ENCODE measurements around the gene GATAD2B.
"Not testable (repeated sequence)": the region's sequence is repeated elsewhere in the genome, so short reads cannot be mapped to it uniquely, and the experiment has no call there.

GATAD2B gene

GRCh38 chr1:153916297-153916696 lies 6.5 kb downstream of the GATAD2B start:
- no peak for DNase-seq (ENCODE audit: low spot score)
- TF ChIP-seq, protein P1, sequence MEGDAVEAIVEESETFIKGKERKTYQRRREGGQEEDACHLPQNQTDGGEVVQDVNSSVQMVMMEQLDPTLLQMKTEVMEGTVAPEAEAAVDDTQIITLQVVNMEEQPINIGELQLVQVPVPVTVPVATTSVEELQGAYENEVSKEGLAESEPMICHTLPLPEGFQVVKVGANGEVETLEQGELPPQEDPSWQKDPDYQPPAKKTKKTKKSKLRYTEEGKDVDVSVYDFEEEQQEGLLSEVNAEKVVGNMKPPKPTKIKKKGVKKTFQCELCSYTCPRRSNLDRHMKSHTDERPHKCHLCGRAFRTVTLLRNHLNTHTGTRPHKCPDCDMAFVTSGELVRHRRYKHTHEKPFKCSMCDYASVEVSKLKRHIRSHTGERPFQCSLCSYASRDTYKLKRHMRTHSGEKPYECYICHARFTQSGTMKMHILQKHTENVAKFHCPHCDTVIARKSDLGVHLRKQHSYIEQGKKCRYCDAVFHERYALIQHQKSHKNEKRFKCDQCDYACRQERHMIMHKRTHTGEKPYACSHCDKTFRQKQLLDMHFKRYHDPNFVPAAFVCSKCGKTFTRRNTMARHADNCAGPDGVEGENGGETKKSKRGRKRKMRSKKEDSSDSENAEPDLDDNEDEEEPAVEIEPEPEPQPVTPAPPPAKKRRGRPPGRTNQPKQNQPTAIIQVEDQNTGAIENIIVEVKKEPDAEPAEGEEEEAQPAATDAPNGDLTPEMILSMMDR (IDR thresholded peaks at IDR 0.05; ENCODE audit: extremely low read depth, missing control alignments), result no peak

GRCh38 chr1:153912349-153912748 lies 10.4 kb downstream of the GATAD2B start:
- TF ChIP-seq, protein P1 (IDR thresholded peaks at IDR 0.05; ENCODE audit: extremely low read depth, missing control alignments), result no peak

GRCh38 chr1:153910560-153910959 lies 12.2 kb downstream of the GATAD2B start:
- DNase-seq (ENCODE audit: low spot score), result not testable (repeated sequence)

More at GRCh38 chr1:153912349-153912748, 10.4 kb downstream of the GATAD2B start:
- no peak for DNase-seq (ENCODE audit: low spot score)

- DNase-seq (ENCODE audit: low spot score), result no peak
These were observed 14.7 kb downstream of the GATAD2B start for GRCh38 chr1:153908071-153908470.

DNA sequence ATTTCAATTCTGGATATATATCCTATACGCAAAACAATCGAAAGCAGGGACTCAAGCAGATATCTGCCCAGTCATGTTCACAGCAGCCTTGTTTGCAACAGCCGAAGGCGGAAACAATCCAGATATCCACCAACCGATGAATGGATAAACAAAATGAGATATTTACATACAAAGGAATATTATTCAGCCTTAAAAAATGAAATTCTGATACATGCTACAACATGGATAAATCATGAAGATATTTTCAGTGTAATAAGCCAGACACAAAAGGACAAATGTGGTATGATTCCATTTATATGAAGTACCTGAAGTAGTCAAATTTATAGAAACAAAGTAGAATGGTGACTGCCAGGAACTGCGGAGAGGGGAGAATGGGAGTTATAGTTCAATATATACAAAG lies 15.6 kb downstream of the GATAD2B start:
- DNase-seq (ENCODE audit: low spot score), result no peak
- TF ChIP-seq, protein P1 (IDR thresholded peaks at IDR 0.05; ENCODE audit: extremely low read depth, missing control alignments), result no peak

More at GRCh38 chr1:153908071-153908470, 14.7 kb downstream of the GATAD2B start:
- TF ChIP-seq, protein P1 (IDR thresholded peaks at IDR 0.05; ENCODE audit: extremely low read depth, missing control alignments), result no peak

DNA sequence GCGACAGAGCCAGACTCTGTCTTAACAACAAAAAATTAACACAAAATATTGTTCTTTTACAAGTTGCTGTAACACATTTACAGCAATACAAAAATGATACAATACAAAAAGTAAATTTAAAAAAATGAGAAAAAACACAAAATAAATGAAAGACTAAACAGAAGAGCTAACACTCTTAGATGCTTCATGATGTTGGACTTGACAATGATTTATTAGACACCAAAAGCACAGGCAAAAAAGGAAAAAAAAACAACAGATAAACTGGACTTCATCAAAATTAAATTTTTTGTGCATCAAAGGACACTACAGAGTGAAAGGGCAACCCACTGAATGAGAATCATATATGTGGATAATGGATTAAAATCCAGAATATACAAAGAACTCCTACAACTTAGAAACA lies 16.4 kb downstream of the GATAD2B start:
- no peak for DNase-seq (ENCODE audit: low spot score)

DNA sequence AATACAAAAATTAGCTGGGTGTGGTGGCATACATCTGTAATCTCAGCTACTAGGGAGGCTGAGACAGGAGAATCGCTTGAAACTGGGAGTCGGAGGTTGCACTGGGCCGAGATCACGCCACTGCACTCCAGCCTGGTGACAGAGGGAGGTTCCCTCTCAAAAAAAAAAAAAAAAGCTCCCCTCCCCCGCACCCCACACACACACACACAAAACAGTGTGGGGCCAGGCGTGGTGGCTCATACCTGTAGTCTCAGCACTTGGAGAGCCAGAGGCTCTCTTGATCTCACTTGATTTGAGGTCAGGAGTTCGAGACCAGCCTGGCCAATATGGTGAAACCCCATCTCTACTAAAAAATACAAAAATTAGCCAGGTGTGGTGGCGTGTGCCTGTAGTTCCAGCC lies 16.9 kb downstream of the GATAD2B start:
- DNase-seq (ENCODE audit: low spot score), result not testable (repeated sequence)

More for the DNA sequence above, 16.4 kb downstream of the GATAD2B start:
- TF ChIP-seq, protein P1 (IDR thresholded peaks at IDR 0.05; ENCODE audit: extremely low read depth, missing control alignments), result no peak

DNA sequence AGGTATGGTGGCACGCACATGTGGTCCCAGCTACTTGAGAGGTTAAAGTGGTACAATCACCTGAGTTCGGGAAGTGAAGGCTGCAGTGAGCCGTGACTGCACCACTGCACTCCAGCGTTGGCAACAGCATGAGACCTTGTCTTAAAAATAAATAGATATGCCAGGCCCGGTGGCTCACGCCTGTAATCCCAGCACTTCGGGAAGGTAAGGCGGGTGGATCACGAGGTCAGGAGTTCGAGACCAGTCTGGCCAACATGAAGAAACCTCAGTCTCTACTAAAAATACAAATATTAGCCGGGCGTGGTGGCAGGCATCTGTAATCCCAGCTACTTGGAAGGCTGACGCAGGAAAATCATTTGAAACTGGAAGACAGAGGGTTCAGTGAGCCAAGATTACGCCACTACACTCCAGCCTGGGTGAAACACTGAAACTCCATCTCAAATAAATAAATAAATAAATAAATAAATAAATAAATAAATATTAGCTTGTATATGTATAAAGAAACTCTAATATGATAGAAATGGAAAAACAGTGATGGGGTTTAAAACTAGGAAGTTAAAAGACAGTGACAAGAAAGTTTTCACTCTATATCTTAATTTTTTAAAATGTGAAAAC lies 18.8 kb downstream of the GATAD2B start:
- no peak for DNase-seq (ENCODE audit: low spot score)
- TF ChIP-seq, protein P1 (IDR thresholded peaks at IDR 0.05; ENCODE audit: extremely low read depth, missing control alignments), result no peak
